ENCODE results near the gene HNF4A. TPM values are rescaled to one million over a fixed set of nuclear protein-coding genes. Genes with fewer than 3 reads are reported as not detected.

HNF4A gene
- total and polyA plus RNA-seq, 2 of the 13 experiments (the other 11 are each of a cell fraction or from before 2014, with no cell fraction given) = 80.9 to 169 TPM

DNA sequence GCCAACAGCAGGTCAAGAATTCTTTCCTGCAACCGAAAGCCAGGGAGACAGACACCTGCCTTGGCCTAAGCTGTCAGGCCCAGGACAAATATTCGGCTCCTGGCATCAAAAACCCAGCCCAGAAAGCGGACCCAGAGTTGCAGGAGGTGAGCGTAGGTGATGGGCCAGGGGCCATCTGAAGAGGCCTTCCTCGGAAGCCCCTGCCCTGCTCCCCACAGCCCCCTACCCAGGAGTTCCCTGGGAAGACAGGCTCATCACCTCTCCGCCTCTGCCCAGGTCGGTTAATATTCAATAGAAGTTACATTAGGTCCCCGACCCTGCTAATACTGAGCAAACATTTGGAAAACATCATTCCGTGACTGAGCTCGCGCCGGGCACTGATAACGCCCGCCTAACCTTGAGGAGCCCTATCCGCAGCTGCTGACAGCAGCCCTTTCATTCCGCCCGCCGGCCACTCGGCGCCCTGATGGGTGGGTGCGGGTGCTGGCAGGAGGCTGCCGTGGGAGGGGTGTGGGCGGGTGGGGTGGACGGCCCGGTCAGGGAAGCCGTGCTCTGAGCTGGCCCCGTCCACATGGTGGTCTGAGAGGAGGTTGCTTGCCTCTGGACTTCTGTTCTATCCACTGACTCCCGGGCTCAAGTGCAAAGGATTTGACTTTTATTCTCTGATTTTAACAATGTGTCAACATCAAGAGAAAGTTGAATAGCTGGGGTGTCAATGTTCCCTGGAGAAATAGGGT lies 55.7 kb downstream of the HNF4A start (continued):
- TF ChIP-seq, protein P1, sequence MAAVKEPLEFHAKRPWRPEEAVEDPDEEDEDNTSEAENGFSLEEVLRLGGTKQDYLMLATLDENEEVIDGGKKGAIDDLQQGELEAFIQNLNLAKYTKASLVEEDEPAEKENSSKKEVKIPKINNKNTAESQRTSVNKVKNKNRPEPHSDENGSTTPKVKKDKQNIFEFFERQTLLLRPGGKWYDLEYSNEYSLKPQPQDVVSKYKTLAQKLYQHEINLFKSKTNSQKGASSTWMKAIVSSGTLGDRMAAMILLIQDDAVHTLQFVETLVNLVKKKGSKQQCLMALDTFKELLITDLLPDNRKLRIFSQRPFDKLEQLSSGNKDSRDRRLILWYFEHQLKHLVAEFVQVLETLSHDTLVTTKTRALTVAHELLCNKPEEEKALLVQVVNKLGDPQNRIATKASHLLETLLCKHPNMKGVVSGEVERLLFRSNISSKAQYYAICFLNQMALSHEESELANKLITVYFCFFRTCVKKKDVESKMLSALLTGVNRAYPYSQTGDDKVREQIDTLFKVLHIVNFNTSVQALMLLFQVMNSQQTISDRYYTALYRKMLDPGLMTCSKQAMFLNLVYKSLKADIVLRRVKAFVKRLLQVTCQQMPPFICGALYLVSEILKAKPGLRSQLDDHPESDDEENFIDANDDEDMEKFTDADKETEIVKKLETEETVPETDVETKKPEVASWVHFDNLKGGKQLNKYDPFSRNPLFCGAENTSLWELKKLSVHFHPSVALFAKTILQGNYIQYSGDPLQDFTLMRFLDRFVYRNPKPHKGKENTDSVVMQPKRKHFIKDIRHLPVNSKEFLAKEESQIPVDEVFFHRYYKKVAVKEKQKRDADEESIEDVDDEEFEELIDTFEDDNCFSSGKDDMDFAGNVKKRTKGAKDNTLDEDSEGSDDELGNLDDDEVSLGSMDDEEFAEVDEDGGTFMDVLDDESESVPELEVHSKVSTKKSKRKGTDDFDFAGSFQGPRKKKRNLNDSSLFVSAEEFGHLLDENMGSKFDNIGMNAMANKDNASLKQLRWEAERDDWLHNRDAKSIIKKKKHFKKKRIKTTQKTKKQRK (IDR thresholded peaks at IDR 0.05; ENCODE audit: low read length) = no peak
- TF ChIP-seq ZNF557 (CRISPR knock-in tag; IDR thresholded peaks at IDR 0.05) = no peak; the same call in 1 of the 2 replicates
- TF ChIP-seq, protein P2, sequence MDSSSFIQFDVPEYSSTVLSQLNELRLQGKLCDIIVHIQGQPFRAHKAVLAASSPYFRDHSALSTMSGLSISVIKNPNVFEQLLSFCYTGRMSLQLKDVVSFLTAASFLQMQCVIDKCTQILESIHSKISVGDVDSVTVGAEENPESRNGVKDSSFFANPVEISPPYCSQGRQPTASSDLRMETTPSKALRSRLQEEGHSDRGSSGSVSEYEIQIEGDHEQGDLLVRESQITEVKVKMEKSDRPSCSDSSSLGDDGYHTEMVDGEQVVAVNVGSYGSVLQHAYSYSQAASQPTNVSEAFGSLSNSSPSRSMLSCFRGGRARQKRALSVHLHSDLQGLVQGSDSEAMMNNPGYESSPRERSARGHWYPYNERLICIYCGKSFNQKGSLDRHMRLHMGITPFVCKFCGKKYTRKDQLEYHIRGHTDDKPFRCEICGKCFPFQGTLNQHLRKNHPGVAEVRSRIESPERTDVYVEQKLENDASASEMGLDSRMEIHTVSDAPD (CRISPR knock-in tag; IDR thresholded peaks at IDR 0.05) = peak; percentile 74; the same call in 1 of the 2 replicates
- peak; percentile 35; the same call in 1 of the 2 replicates for TF ChIP-seq MAFF (IDR thresholded peaks at IDR 0.05; ENCODE audit: low read depth, low read length)
- peak; percentile 85; the same call in 1 of the 2 replicates for TF ChIP-seq NRL (CRISPR knock-in tag; IDR thresholded peaks at IDR 0.05; ENCODE audit: borderline replicate concordance)
- TF ChIP-seq, protein P3, sequence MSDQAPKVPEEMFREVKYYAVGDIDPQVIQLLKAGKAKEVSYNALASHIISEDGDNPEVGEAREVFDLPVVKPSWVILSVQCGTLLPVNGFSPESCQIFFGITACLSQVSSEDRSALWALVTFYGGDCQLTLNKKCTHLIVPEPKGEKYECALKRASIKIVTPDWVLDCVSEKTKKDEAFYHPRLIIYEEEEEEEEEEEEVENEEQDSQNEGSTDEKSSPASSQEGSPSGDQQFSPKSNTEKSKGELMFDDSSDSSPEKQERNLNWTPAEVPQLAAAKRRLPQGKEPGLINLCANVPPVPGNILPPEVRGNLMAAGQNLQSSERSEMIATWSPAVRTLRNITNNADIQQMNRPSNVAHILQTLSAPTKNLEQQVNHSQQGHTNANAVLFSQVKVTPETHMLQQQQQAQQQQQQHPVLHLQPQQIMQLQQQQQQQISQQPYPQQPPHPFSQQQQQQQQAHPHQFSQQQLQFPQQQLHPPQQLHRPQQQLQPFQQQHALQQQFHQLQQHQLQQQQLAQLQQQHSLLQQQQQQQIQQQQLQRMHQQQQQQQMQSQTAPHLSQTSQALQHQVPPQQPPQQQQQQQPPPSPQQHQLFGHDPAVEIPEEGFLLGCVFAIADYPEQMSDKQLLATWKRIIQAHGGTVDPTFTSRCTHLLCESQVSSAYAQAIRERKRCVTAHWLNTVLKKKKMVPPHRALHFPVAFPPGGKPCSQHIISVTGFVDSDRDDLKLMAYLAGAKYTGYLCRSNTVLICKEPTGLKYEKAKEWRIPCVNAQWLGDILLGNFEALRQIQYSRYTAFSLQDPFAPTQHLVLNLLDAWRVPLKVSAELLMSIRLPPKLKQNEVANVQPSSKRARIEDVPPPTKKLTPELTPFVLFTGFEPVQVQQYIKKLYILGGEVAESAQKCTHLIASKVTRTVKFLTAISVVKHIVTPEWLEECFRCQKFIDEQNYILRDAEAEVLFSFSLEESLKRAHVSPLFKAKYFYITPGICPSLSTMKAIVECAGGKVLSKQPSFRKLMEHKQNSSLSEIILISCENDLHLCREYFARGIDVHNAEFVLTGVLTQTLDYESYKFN (CRISPR knock-in tag; conservative IDR thresholded peaks at IDR 0.05) = peak; percentile 97
- TF ChIP-seq, protein P4, sequence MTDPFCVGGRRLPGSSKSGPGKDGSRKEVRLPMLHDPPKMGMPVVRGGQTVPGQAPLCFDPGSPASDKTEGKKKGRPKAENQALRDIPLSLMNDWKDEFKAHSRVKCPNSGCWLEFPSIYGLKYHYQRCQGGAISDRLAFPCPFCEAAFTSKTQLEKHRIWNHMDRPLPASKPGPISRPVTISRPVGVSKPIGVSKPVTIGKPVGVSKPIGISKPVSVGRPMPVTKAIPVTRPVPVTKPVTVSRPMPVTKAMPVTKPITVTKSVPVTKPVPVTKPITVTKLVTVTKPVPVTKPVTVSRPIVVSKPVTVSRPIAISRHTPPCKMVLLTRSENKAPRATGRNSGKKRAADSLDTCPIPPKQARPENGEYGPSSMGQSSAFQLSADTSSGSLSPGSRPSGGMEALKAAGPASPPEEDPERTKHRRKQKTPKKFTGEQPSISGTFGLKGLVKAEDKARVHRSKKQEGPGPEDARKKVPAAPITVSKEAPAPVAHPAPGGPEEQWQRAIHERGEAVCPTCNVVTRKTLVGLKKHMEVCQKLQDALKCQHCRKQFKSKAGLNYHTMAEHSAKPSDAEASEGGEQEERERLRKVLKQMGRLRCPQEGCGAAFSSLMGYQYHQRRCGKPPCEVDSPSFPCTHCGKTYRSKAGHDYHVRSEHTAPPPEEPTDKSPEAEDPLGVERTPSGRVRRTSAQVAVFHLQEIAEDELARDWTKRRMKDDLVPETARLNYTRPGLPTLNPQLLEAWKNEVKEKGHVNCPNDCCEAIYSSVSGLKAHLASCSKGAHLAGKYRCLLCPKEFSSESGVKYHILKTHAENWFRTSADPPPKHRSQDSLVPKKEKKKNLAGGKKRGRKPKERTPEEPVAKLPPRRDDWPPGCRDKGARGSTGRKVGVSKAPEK (CRISPR knock-in tag; IDR thresholded peaks at IDR 0.05; ENCODE audit: borderline replicate concordance) = no peak
- peak; percentile 69; the same call in 1 of the 2 replicates for TF ChIP-seq ZNF652 (CRISPR knock-in tag; IDR thresholded peaks at IDR 0.05; ENCODE audit: borderline replicate concordance, low read depth)
- TF ChIP-seq ZSCAN25 (CRISPR knock-in tag; IDR thresholded peaks at IDR 0.05) = peak; percentile 70; the same call in 1 of the 2 replicates
- TF ChIP-seq, protein P5, sequence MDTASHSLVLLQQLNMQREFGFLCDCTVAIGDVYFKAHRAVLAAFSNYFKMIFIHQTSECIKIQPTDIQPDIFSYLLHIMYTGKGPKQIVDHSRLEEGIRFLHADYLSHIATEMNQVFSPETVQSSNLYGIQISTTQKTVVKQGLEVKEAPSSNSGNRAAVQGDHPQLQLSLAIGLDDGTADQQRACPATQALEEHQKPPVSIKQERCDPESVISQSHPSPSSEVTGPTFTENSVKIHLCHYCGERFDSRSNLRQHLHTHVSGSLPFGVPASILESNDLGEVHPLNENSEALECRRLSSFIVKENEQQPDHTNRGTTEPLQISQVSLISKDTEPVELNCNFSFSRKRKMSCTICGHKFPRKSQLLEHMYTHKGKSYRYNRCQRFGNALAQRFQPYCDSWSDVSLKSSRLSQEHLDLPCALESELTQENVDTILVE (CRISPR knock-in tag; IDR thresholded peaks at IDR 0.05) = peak; percentile 87
- TF ChIP-seq ZNF83 (CRISPR knock-in tag; IDR thresholded peaks at IDR 0.05; ENCODE audit: borderline replicate concordance) = no peak; the same call in 1 of the 2 replicates
- no peak for TF ChIP-seq ZNF841 (CRISPR knock-in tag; IDR thresholded peaks at IDR 0.05; ENCODE audit: borderline replicate concordance)
- TF ChIP-seq ZNF619 (CRISPR knock-in tag; IDR thresholded peaks at IDR 0.05) = peak; percentile 55; the same call in 1 of the 2 replicates
- TF ChIP-seq POLR2AphosphoS2 (IDR thresholded peaks at IDR 0.05; ENCODE audit: low read depth, low read length) = peak; percentile 75
- TF ChIP-seq EHMT2 (IDR thresholded peaks at IDR 0.05; ENCODE audit: borderline replicate concordance, low read depth, low read length) = no peak
- TF ChIP-seq KDM6A (CRISPR knock-in tag; IDR thresholded peaks at IDR 0.05; ENCODE audit: low read depth) = peak; percentile 89
